WERI-Rb-1 (cell line): ENCODE data around the gene MS4A7.

ENCODE experiments used
- DNase-seq: peaks from one replicate; pipeline ENCODE4 v3.0.0-alpha.2; 2020
- H3K27ac ChIP-seq: fragments of 250-450 bp; sonication (Bioruptor Pico); 2 replicates; pipeline ENCODE4 v1.5.1; 2020; ENCODE audit warnings: mild to moderate bottlenecking, moderate library complexity
- H3K27me3 ChIP-seq: fragments of 250-450 bp; sonication (Bioruptor Pico); 2 replicates; pipeline ENCODE4 v1.5.1; 2021; ENCODE audit warnings: mild to moderate bottlenecking, low read depth, moderate library complexity; ENCODE audit not compliant: insufficient read depth, severe bottlenecking
- H3K36me3 ChIP-seq: fragments of 250-450 bp; sonication (Bioruptor Pico); 2 replicates; pipeline ENCODE4 v1.5.1; 2020; ENCODE audit warnings: mild to moderate bottlenecking, moderate library complexity
- H3K4me3 ChIP-seq: 2 replicates; pipeline ENCODE4 v1.5.1; 2011; ENCODE audit warnings: low read depth, mild to moderate bottlenecking, control low read depth, low read length
- H3K9me3 ChIP-seq: fragments of 250-450 bp; sonication (Bioruptor Pico); 2 replicates; pipeline ENCODE4 v1.5.1; 2021; ENCODE audit warnings: mild to moderate bottlenecking, moderate library complexity; ENCODE audit not compliant: severe bottlenecking
- TF ChIP-seq, protein P1 (sequence below): IDR thresholded peaks from 2 replicates; pipeline ENCODE4 v1.5.1; 2011; ENCODE audit warnings: low read depth, mild to moderate bottlenecking, control low read depth, inconsistent platforms, low read length

Gene MS4A7

GRCh38 chr11:60422609-60423008, 44.3 kb downstream of the MS4A7 start:
- no peak for DNase-seq
- Histone ChIP-seq H3K4me3 (no peak overlapping the region), H3K36me3 (no peaks in the 10 kb centered on the region), H3K27ac (no peak overlapping the region), H3K27me3 (no peaks in the 10 kb centered on the region), H3K9me3 (no peaks in the 10 kb centered on the region)
- TF ChIP-seq, protein P1, sequence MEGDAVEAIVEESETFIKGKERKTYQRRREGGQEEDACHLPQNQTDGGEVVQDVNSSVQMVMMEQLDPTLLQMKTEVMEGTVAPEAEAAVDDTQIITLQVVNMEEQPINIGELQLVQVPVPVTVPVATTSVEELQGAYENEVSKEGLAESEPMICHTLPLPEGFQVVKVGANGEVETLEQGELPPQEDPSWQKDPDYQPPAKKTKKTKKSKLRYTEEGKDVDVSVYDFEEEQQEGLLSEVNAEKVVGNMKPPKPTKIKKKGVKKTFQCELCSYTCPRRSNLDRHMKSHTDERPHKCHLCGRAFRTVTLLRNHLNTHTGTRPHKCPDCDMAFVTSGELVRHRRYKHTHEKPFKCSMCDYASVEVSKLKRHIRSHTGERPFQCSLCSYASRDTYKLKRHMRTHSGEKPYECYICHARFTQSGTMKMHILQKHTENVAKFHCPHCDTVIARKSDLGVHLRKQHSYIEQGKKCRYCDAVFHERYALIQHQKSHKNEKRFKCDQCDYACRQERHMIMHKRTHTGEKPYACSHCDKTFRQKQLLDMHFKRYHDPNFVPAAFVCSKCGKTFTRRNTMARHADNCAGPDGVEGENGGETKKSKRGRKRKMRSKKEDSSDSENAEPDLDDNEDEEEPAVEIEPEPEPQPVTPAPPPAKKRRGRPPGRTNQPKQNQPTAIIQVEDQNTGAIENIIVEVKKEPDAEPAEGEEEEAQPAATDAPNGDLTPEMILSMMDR: no peak

GRCh38 chr11:60428517-60428916, 50.2 kb downstream of the MS4A7 start:
- DNase-seq: no peak
- Histone ChIP-seq H3K27ac (no peak overlapping the region), H3K36me3 (no peaks in the 10 kb centered on the region), H3K9me3 (no peaks in the 10 kb centered on the region), H3K4me3 (no peak overlapping the region), H3K27me3 (peaks cover 3% of the 10 kb centered on the region)
- TF ChIP-seq, protein P1: no peak

DNA sequence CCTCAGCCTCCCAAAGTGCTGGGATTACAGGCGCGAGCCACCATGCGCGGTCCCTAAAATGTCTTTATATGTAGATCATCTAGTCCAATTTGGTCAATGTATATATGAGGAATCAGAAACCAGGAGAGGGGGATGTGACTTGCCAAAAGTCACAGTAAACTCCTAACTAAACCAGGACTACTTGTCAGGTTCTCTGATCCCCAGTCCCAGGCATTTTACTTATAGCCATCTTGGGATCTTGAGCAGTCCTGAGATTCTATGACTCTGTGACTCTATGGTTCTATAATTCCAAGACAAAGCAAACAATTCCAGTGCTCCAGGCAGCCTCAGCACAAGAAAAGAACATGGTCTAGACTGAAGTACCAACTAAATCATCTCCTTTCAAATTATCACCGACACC, 50.9 kb downstream of the MS4A7 start, which contains the start of gene MS4A5:
MS4A5 (plus strand) TSS at position 301 of the 400 bp plus-strand sequence. CDS start 103 bp downstream, outside the sequence.
- Histone ChIP-seq H3K27ac (no peak within 1 kb of the TSS), H3K36me3 (no peaks in the 10 kb centered on the region), H3K4me3 (no peak within 1 kb of the TSS), H3K9me3 (no peaks in the 10 kb centered on the region), H3K27me3 (peaks cover 11% of the 10 kb centered on the region)
- DNase-seq: no peak
- TF ChIP-seq, protein P1: no peak

- TF ChIP-seq, protein P1: no peak
- Histone ChIP-seq H3K36me3 (no peaks in the 10 kb centered on the region), H3K9me3 (no peaks in the 10 kb centered on the region), H3K4me3 (no peak overlapping the region), H3K27me3 (peaks cover 11% of the 10 kb centered on the region), H3K27ac (no peak overlapping the region)
- DNase-seq: no peak
These were observed 52.9 kb downstream of the MS4A7 start for GRCh38 chr11:60431251-60431650.

DNA sequence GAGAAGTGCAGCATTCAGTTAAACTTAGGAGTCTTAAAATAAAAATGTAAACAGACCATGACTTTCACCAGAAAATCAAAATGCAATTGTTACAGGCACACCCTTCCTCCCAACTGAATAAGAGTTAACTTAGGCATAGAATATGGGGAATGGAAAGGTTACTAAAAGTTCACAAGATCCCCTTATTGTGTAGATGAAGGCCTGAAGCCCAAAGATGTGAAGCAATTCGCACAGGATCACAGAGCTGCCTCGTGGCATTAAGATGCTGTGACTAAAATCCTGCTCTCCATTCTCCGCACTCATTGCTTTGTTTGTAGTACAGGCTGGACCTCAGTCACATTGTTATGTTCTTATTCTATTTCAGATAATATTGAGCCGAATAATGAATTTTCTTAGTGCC, 55.1 kb downstream of the MS4A7 start:
- Histone ChIP-seq H3K36me3 (no peaks in the 10 kb centered on the region), H3K4me3 (no peak overlapping the region), H3K27me3 (peaks cover 11% of the 10 kb centered on the region), H3K9me3 (no peaks in the 10 kb centered on the region), H3K27ac (no peak overlapping the region)
- no peak for DNase-seq
- TF ChIP-seq, protein P1: no peak
